H1 (cell line): ENCODE data around the gene OR13A1.
"Not testable (repeated sequence)": the region's sequence is repeated elsewhere in the genome, so short reads cannot be mapped to it uniquely, and the experiment has no call there.

ENCODE experiments used
- CREB1 ChIP-seq: IDR thresholded peaks from 2 replicates; pipeline ENCODE4 v1.6.1; 2012; ENCODE audit warnings: inconsistent platforms
- CTCF ChIP-seq, 3 experiments: IDR thresholded peaks; 1 replicate in 2 of 3; 2 replicates in 1 of 3; pipeline versions ENCODE4 v1.5.1 to v1.6.1; 2011; ENCODE audit warnings: low read length in 3 of 3, mild to moderate bottlenecking in 3 of 3, inconsistent platforms in 2 of 3, low read depth in 1 of 3, moderate library complexity in 1 of 3; ENCODE audit not compliant: insufficient read depth in 1 of 3; ENCODE audit errors: control extremely low read depth in 1 of 3
- GABPA ChIP-seq: IDR thresholded peaks from 2 replicates; pipeline ENCODE4 v1.6.1; 2011; ENCODE audit warnings: mild to moderate bottlenecking, low read length, moderate library complexity, borderline replicate concordance; ENCODE audit not compliant: insufficient read depth
- JUND ChIP-seq: IDR thresholded peaks from 2 replicates; pipeline ENCODE4 v1.6.1; 2011; ENCODE audit warnings: mild to moderate bottlenecking, improper control_type of control experiment, low read length
- NRF1 ChIP-seq: IDR thresholded peaks from 2 replicates; pipeline ENCODE4 v1.6.1; 2011; ENCODE audit warnings: mild to moderate bottlenecking, low read depth, low read length, improper control_type of control experiment
- RFX5 ChIP-seq: IDR thresholded peaks from 2 replicates; pipeline ENCODE4 v1.6.1; 2011; ENCODE audit warnings: low read depth, low read length, improper control_type of control experiment, borderline replicate concordance
- SP2 ChIP-seq: IDR thresholded peaks from 2 replicates; pipeline ENCODE4 v1.6.1; 2012; ENCODE audit warnings: mild to moderate bottlenecking, low read length, inconsistent platforms
- TAF7 ChIP-seq: optimal IDR thresholded peaks from 2 replicates; pipeline ENCODE3; 2011; ENCODE audit warnings: low read depth, mild to moderate bottlenecking, inconsistent platforms, low read length, moderate library complexity, borderline replicate concordance
- TCF12 ChIP-seq: IDR thresholded peaks from 2 replicates; pipeline ENCODE4 v1.6.1; 2011; ENCODE audit warnings: low read depth, mild to moderate bottlenecking, low read length

GRCh38 chr10:45331824-45332223 lies 16.4 kb upstream of the OR13A1 start:
- not testable (repeated sequence) for TF ChIP-seq RFX5; TAF7; CREB1; TCF12; CTCF (IDR thresholded peaks at IDR 0.05; ENCODE audit: control extremely low read depth in 1 of 3, insufficient read depth in 1 of 3, low read depth in 1 of 3, low read length in 3 of 3); NRF1; SP2; GABPA; JUND
